Endothelial cell (in vitro differentiated cells): ENCODE measurements around the gene GAS7. TPM values are rescaled to one million over a fixed set of nuclear protein-coding genes. Genes with fewer than 3 reads are reported as not detected.

Experiments
- DNase-seq: peaks from one replicate; pipeline ENCODE4 v3.0.0; 2021; ENCODE audit warnings: low spot score
- H3K27ac Mint-ChIP-seq: one replicate; pipeline ENCODE4 v1.8.0; 2021; ENCODE audit warnings: mixed read lengths, inconsistent platforms; ENCODE audit not compliant: unreplicated experiment
- H3K27me3 Mint-ChIP-seq: one replicate; pipeline ENCODE4 v1.8.0; 2021; ENCODE audit warnings: mild to moderate bottlenecking, moderate library complexity, mixed read lengths, inconsistent platforms; ENCODE audit not compliant: unreplicated experiment
- H3K36me3 Mint-ChIP-seq: one replicate; pipeline ENCODE4 v1.8.0; 2021; ENCODE audit warnings: mild to moderate bottlenecking, low read depth, mixed read lengths, inconsistent platforms; ENCODE audit not compliant: unreplicated experiment
- H3K4me1 Mint-ChIP-seq: one replicate; pipeline ENCODE4 v1.8.0; 2021; ENCODE audit warnings: mild to moderate bottlenecking, mixed read lengths, inconsistent platforms; ENCODE audit not compliant: unreplicated experiment
- H3K4me3 Mint-ChIP-seq: one replicate; pipeline ENCODE4 v1.8.0; 2021; ENCODE audit warnings: mild to moderate bottlenecking, mixed read lengths, inconsistent platforms; ENCODE audit not compliant: unreplicated experiment
- H3K9me3 Mint-ChIP-seq: one replicate; pipeline ENCODE4 v1.8.0; 2021; ENCODE audit warnings: mixed read lengths, inconsistent platforms; ENCODE audit not compliant: unreplicated experiment
- total RNA-seq: library from RNA; stranded (reverse); fragmentation: NEBNext Ultra II Directional; extraction: Animal tissue kit (Norgen Biotek cat#: 25700); gene quantifications from one replicate; pipeline ENCODE4 v1.2.1, GENCODE V29; 2021; ENCODE audit not compliant: unreplicated experiment
- TF ChIP-seq, protein P1 (sequence below): fragments of 200-600 bp; sonication (generic); IDR thresholded peaks from one replicate; pipeline ENCODE4 v1.5.0; 2021; ENCODE audit warnings: antibody characterized with exemption; ENCODE audit not compliant: unreplicated experiment

Gene GAS7
- total RNA-seq, 1 donor from 2014 or later, result 7.0 TPM

DNA sequence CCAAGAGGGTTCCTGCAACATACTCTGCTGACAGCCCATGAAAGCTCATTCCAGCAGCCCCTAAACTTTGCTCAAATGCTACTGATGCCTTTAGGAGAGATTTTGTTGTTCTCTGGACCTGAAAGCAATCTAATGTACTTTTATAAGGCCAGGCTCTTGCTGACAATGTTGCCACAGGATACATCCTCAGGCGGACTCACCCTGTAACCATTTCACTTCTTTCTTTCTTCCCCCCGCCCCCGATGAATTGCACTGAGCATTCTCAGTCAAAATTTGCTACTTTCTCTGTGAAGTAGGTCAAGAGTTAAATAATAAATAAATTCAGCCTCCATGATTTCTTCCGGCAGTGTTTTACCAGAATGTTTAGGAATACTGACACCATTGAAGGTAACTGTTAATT lies 1.5 kb downstream of the GAS7 start:
- Mint-ChIP-seq H3K4me3 (peak overlapping the region; percentile 23), H3K4me1 (peaks cover 2% of the 10 kb centered on the region), H3K27me3 (peaks cover 13% of the 10 kb centered on the region), H3K36me3 (peaks cover 19% of the 10 kb centered on the region), H3K9me3 (no peaks in the 10 kb centered on the region), H3K27ac (no peak overlapping the region)
- no peak for DNase-seq
- TF ChIP-seq, protein P1, sequence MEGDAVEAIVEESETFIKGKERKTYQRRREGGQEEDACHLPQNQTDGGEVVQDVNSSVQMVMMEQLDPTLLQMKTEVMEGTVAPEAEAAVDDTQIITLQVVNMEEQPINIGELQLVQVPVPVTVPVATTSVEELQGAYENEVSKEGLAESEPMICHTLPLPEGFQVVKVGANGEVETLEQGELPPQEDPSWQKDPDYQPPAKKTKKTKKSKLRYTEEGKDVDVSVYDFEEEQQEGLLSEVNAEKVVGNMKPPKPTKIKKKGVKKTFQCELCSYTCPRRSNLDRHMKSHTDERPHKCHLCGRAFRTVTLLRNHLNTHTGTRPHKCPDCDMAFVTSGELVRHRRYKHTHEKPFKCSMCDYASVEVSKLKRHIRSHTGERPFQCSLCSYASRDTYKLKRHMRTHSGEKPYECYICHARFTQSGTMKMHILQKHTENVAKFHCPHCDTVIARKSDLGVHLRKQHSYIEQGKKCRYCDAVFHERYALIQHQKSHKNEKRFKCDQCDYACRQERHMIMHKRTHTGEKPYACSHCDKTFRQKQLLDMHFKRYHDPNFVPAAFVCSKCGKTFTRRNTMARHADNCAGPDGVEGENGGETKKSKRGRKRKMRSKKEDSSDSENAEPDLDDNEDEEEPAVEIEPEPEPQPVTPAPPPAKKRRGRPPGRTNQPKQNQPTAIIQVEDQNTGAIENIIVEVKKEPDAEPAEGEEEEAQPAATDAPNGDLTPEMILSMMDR, result no peak

DNA sequence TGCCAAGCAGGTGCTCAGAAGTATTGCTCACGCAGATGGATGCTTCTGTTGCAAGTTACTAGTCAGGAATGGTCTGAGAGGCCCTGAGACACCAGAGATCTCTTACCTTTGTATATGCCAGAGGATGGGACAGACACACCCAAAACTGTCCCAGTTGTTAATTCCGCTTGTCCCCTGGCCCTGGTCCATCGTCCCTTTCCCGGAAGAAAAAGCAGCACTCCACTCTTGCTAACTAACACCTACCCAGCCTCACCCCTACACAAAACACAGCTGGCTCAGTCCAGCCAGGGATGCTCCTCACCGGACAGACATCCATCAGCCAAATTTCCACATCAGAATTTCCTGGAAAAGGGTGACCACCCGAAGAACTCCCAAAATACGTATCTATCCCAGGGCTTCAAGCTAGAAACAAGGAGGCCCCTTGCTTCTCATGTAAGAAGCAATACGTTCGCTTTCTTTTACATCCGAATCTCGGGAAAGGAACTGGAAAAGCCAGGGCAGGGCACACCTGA lies 2.0 kb downstream of the GAS7 start:
- TF ChIP-seq, protein P1, result no peak
- DNase-seq, result no peak
- H3K4me3 Mint-ChIP-seq, result peak overlapping the region; percentile 44
- no peak overlapping the region for H3K27ac Mint-ChIP-seq
- H3K27me3 Mint-ChIP-seq, result peaks cover 13% of the 10 kb centered on the region
- peaks cover 19% of the 10 kb centered on the region for H3K36me3 Mint-ChIP-seq
- H3K4me1 Mint-ChIP-seq, result peaks cover 2% of the 10 kb centered on the region
- H3K9me3 Mint-ChIP-seq, result no peaks in the 10 kb centered on the region

DNA sequence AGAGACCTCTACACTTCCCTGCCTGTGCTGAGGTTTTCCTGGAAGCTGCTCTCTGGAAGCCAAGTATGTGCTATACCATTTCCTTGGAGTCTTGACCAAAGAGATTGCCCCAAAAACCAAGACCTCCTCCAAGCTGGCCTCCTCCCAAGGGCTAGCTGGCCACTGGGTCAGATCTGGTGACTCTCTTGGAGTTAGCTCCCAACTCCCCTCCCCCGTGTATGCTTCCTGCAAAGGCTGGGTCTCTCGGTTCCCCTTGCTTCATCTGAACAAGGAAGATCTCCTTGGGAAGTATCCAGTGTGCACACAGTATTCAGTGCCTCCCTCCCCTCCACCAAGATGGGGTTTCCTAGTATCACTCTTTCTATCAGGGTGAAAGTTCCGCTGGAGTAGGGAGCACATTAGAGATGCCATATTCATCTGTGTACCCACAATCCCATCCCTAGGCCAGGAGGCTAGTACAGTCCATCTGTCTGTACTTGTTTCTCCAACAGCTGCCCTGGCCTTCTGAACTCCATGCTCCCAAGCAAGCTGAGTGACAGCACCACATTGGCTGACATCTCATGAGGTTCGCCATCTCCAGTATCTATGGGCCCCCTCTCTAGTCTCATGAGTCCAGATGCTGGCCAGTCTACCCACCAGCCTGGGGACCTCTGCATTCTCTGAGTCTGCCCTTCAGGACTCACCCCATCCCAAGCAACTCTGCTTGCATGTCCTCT lies 3.2 kb downstream of the GAS7 start:
- Mint-ChIP-seq H3K36me3 (peaks cover 19% of the 10 kb centered on the region), H3K9me3 (no peaks in the 10 kb centered on the region), H3K4me3 (no peak overlapping the region), H3K27ac (no peak overlapping the region), H3K4me1 (peaks cover 2% of the 10 kb centered on the region), H3K27me3 (peaks cover 13% of the 10 kb centered on the region)
- DNase-seq, result no peak
- TF ChIP-seq, protein P1, result no peak

DNA sequence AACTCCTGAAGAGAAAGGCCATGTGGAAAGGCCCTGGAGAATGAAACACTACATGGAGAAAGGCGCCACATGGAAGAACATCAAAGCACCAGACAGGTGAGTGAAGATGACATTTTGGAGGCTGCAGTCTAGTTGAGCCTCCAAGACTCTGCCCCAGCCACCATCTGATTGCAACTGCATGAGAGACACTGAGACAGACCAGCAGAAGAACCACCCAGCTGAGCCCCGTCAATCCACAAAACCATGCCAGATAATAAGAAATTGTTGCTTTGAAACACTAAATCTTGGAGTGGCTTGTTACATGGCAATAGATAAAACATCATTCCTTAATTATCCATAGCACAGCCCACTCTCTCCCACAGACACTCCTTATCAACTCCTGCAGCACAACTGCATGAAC lies 4.8 kb downstream of the GAS7 start:
- Mint-ChIP-seq H3K4me3 (no peak overlapping the region), H3K4me1 (no peaks in the 10 kb centered on the region), H3K27me3 (peaks cover 7% of the 10 kb centered on the region), H3K9me3 (no peaks in the 10 kb centered on the region), H3K36me3 (peaks cover 15% of the 10 kb centered on the region), H3K27ac (peak overlapping the region; percentile 27)
- TF ChIP-seq, protein P1, result no peak
- no peak for DNase-seq

DNA sequence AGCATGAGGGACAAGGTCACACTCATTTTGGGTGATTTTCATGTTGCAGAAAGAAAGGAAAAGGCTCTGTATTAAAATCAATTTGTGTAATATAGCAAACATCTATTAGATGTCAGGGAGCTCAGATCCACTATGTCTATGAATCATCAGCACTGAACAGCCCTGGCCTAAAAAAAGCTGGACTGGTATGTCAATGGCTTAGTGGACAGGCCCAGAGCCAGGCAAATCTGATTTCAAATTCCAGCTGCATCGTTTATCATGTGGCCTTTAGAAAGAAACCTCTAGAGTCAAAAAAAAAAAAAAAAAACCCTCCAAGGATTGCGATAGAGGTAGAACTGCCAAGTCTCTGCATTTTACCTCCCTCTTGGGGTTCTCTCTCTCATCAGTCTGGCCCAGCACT lies 5.4 kb downstream of the GAS7 start:
- Mint-ChIP-seq H3K9me3 (no peaks in the 10 kb centered on the region), H3K4me3 (no peak overlapping the region), H3K36me3 (peaks cover 15% of the 10 kb centered on the region), H3K4me1 (no peaks in the 10 kb centered on the region), H3K27me3 (peaks cover 7% of the 10 kb centered on the region), H3K27ac (no peak overlapping the region)
- DNase-seq, result no peak
- TF ChIP-seq, protein P1, result no peak
